ENCODE data around the gene NNMT. TPM values are rescaled to one million over a fixed set of nuclear protein-coding genes. Genes with fewer than 3 reads are reported as not detected.

The NNMT gene
- total RNA-seq, 1 experiment from 2014 or later: not detected

DNA sequence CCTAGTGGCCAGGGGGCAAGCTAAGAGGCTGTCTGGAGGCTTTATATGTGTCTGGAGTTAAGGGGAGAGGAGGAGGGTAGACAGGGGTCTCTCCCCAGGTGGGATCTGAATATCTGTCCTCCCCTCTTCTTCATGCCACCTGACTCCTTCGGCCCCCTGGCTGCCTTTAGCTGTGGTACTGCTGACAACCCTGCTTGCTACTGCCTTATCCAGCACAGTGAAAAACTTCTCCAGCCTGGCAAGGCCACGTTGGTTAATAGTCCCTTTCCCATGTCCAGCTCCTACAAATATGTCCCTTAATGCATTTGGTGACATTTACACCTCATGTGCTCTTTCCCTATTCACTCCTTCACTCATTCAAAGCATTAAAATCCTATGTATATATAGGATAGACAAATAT is 42.4 kb upstream of the NNMT start:
- Histone ChIP-seq H3K4me2 (no peak overlapping the region), H3K27me3 (ENCODE audit: insufficient read depth, low read depth) (peaks cover 90% of the 10 kb centered on the region), H3K36me3 (ENCODE audit: low read depth) (no peaks in the 10 kb centered on the region), H3K79me2 (ENCODE audit: low read depth) (no peaks in the 10 kb centered on the region), H3F3A (ENCODE audit: insufficient read depth, low read depth) (no peaks in the 10 kb centered on the region), H3K27ac (no peak overlapping the region), H3K4me3 (no peak overlapping the region), H3K9me2 (ENCODE audit: insufficient read depth) (no peaks in the 10 kb centered on the region), H2AFZ (no peak overlapping the region), H3K9me3 (ENCODE audit: insufficient read depth, low read depth) (no peaks in the 10 kb centered on the region), H4K20me1 (ENCODE audit: insufficient read depth) (no peaks in the 10 kb centered on the region), H3K4me1 (replicated peaks; ENCODE audit: insufficient read depth) (no peaks in the 10 kb centered on the region)
- no TSS peak for BruUV-seq (replicated peaks)
- no peak for TF ChIP-seq EZH2 (IDR thresholded peaks at IDR 0.05; ENCODE audit: low read depth)
- TF ChIP-seq, protein P1, sequence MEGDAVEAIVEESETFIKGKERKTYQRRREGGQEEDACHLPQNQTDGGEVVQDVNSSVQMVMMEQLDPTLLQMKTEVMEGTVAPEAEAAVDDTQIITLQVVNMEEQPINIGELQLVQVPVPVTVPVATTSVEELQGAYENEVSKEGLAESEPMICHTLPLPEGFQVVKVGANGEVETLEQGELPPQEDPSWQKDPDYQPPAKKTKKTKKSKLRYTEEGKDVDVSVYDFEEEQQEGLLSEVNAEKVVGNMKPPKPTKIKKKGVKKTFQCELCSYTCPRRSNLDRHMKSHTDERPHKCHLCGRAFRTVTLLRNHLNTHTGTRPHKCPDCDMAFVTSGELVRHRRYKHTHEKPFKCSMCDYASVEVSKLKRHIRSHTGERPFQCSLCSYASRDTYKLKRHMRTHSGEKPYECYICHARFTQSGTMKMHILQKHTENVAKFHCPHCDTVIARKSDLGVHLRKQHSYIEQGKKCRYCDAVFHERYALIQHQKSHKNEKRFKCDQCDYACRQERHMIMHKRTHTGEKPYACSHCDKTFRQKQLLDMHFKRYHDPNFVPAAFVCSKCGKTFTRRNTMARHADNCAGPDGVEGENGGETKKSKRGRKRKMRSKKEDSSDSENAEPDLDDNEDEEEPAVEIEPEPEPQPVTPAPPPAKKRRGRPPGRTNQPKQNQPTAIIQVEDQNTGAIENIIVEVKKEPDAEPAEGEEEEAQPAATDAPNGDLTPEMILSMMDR (conservative IDR thresholded peaks at IDR 0.05): no peak
- intact Hi-C loops (cut with micrococcal nuclease; ENCODE audit: unreplicated experiment): no loop called here
- no peak for DNase-seq
- CTCF ChIA-PET: no interaction called here
- POLR2A ChIA-PET (ENCODE audit: unreplicated experiment): no interaction called here

DNA sequence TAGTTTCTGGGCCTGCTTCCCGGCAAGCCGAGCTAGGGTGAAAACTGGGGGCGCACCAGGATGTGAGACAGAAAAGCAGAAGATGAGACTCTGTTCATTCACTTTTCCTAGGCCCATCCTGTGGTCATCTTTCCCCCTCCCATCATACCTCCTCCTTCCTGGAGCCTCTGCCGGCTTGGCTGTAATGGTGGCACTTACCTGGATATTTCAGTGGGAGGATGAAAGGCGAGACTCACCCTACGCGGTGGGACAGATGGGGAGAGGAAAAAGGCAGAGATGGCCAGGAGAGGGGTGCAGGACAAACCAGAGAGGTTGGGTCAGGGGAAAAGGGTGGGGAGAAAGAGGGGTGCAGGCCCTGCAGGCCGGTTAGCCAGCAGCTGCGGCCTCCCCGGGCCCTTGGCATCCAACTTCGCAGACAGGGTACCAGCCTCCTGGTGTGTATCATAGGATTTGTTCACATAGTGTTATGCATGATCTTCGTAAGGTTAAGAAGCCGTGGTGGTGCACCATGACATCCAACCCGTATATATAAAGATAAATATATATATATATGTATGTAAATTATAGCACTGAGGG is 41.5 kb upstream of the NNMT start:
- Histone ChIP-seq H3K27me3 (ENCODE audit: insufficient read depth, low read depth) (peaks cover 98% of the 10 kb centered on the region), H2AFZ (no peak overlapping the region), H3K79me2 (ENCODE audit: low read depth) (no peaks in the 10 kb centered on the region), H3F3A (ENCODE audit: insufficient read depth, low read depth) (no peaks in the 10 kb centered on the region), H3K27ac (no peak overlapping the region), H3K9me2 (ENCODE audit: insufficient read depth) (no peaks in the 10 kb centered on the region), H4K20me1 (ENCODE audit: insufficient read depth) (no peaks in the 10 kb centered on the region), H3K4me3 (no peak overlapping the region), H3K9me3 (ENCODE audit: insufficient read depth, low read depth) (no peaks in the 10 kb centered on the region), H3K4me1 (replicated peaks; ENCODE audit: insufficient read depth) (no peaks in the 10 kb centered on the region), H3K36me3 (ENCODE audit: low read depth) (no peaks in the 10 kb centered on the region), H3K4me2 (no peak overlapping the region)
- intact Hi-C loops (cut with micrococcal nuclease; ENCODE audit: unreplicated experiment): no loop called here
- no peak for DNase-seq
- POLR2A ChIA-PET (ENCODE audit: unreplicated experiment): no interaction called here
- TF ChIP-seq, protein P1 (conservative IDR thresholded peaks at IDR 0.05): no peak
- no peak for TF ChIP-seq EZH2 (IDR thresholded peaks at IDR 0.05; ENCODE audit: low read depth)
- CTCF ChIA-PET: no interaction called here
- BruUV-seq (replicated peaks): no TSS peak

DNA sequence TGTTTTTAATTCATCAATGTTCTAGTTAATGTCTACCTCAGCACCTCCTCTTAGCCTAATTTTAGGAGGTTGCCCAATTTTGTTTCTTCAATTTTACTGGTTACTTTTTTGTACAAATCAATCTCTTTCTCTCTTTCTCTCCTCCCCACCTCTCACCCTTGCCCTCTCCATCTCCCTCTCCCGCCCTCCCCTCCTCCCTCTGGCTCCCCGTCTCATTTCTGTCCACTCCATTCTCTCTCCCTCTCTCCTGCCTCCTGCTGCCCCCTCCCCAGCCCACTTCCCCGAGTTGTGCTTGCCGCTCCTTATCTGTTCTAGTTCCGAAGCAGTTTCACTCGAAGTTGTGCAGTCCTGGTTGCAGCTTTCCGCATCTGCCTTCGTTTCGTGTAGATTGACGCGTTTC is 40.9 kb upstream of the NNMT start:
- Histone ChIP-seq H3K27me3 (ENCODE audit: insufficient read depth, low read depth) (peaks cover 98% of the 10 kb centered on the region), H3K9me3 (ENCODE audit: insufficient read depth, low read depth) (no peaks in the 10 kb centered on the region)

More for the DNA sequence above, 40.9 kb upstream of the NNMT start:
- H4K20me1 ChIP-seq (ENCODE audit: insufficient read depth): no peaks in the 10 kb centered on the region
- ChIA-PET CTCF (no interaction called here), POLR2A (ENCODE audit: unreplicated experiment) (no interaction called here)
- no peak overlapping the region for H2AFZ ChIP-seq
- BruUV-seq (replicated peaks): no TSS peak
- TF ChIP-seq, protein P1 (conservative IDR thresholded peaks at IDR 0.05): no peak
- TF ChIP-seq EZH2 (IDR thresholded peaks at IDR 0.05; ENCODE audit: low read depth): no peak
- no peak overlapping the region for H3K4me3 ChIP-seq
- DNase-seq: no peak
- H3K4me1 ChIP-seq (replicated peaks; ENCODE audit: insufficient read depth): no peaks in the 10 kb centered on the region
- H3F3A ChIP-seq (ENCODE audit: insufficient read depth, low read depth): no peaks in the 10 kb centered on the region
- H3K9me2 ChIP-seq (ENCODE audit: insufficient read depth): no peaks in the 10 kb centered on the region
- intact Hi-C loops (cut with micrococcal nuclease; ENCODE audit: unreplicated experiment): no loop called here
- no peak overlapping the region for H3K4me2 ChIP-seq
- H3K27ac ChIP-seq: no peak overlapping the region
- no peaks in the 10 kb centered on the region for H3K79me2 ChIP-seq (ENCODE audit: low read depth)
- no peaks in the 10 kb centered on the region for H3K36me3 ChIP-seq (ENCODE audit: low read depth)

Measured in PC-9 (cell line).